GM19025 (cell line): ENCODE data around the gene AIRE.

ENCODE experiments used
- ATAC-seq: cut with Tn5 transposase; IDR thresholded peaks from one replicate; pipeline ENCODE4 v1.9.1; 2021; ENCODE audit warnings: mild to moderate bottlenecking, low read depth, moderate library complexity; ENCODE audit not compliant: unreplicated experiment

The AIRE gene

DNA sequence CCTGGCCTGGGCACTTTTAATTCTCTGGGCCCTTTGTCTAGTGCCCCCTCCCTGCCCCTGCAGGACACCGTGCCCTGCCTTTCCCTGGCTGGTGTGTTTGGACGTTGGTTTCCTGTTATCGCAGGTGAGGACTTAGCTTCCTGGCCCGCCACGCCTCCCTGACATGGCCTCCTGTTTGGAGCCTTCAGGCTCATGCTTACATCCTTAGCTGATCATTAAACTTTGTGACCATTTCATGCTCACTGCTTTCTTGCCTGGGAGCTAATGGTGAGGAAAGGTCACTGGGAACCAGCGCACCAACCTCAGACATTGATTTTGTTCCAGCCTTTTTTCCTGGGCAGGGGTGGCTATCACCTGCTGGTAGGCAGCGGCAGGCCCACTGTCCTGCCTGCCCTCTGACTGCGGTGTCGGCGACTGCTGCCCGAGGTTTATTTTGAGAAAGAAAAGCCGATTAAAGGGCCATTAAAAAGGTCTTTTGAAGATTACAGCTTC is 17.9 kb downstream of the AIRE start:
- no peak for ATAC-seq

DNA sequence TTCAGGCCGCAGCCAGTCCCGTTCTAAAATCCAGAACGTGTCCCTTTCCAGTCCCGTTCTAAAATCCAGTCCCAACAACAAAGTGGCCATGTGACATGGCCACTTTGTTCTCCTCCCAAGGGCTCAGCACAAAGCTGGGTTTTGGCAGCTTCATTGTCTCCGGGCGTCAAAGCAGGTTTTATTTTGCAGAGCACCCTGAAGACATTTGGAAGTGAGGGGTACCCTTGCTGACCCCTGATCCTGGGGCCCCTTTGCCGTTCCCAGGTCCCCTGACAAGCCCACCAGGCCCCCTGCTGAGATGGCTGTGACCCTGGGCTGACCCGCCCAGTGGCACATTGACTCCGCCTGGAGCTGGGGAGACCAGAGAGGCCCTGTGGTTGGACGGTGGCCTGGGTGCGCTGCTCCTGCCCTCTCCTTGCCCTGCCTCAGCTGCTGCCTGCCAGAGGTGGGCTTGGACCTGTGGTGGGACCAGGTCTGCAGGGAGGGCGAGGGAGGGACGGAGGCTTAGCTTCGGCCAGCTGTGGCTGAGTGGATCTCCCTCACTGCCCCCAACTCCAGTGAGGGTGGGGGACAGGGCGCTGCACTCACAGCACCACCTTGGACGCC is 18.4 kb downstream of the AIRE start:
- no peak for ATAC-seq

DNA sequence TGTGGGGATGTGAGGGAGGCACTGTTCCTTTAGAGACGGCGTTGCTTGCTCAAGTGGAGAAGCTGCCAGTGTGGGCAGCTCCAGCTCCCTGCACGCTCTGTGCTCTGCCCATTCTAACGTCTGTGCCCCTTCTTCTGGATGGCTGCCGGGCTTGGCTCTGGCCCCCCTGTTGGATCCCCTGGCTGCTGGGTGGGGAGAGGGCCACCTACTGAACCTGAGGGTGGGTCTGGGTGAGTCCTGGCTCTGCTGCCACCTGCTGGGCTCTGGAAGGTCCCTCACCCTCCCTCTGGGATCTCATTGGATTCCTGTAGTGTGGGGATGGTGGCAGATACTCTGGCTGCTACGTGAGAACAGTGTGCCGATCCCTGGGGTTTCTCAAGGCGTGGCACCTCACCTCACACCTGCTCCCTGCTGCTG is 19.2 kb downstream of the AIRE start:
- ATAC-seq = no peak

DNA sequence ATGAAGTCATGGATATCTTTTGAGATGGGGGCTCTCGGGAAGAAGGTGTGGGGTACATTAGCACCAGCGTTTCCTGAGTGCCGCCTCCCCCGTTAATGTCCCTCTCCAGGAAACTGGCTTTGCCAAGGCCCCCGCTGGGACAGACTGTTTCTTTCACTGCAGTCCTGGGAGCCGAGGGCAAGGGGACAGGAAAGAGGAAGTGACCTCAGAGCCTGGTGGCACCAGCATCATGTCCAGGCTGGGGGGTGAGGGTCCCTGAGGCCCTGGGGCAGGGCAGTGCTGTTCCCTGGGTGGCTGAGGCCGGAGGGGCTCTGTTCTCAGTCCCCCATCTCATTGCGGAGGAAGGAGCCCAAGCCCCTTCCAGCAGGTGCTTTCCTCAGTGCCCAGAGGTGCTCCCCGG is 20.0 kb downstream of the AIRE start:
- ATAC-seq = no peak

DNA sequence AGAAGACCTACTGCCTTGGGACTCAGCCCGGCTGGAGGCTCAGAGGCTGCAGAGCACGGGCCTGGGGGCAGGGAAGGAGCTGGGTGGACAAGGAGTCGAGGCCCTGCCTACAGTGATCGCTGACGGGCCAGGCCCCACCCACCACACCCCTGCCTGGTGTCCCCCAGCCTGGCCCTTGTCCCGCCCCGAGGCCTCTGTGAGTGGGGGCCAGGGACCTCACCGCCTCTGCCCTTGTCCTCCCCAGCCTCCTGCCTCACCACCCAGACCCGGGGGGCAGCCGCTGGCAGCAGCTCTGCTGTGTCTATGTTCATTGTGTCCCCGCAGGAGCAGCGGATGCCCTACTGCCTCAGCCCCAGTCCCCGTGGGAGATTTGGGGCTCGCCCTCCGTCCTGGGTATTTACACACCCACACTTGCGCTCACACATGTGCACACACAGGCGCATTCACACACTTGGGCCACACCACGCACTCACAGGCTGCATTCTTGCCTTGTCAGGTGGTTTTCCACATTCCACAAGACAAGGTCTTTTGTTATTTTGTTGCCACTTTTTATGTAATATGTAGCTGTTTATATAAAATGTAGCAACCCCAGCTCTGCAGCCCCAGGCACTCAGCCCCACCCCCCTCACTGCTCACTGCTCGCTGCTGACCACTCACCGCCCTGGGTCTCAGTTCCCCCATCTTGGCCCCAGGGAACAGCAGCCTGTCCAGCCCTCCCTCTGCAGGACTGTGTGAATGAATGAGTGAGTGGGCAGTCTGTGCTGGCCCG is 21.4 kb downstream of the AIRE start:
- ATAC-seq = no peak

DNA sequence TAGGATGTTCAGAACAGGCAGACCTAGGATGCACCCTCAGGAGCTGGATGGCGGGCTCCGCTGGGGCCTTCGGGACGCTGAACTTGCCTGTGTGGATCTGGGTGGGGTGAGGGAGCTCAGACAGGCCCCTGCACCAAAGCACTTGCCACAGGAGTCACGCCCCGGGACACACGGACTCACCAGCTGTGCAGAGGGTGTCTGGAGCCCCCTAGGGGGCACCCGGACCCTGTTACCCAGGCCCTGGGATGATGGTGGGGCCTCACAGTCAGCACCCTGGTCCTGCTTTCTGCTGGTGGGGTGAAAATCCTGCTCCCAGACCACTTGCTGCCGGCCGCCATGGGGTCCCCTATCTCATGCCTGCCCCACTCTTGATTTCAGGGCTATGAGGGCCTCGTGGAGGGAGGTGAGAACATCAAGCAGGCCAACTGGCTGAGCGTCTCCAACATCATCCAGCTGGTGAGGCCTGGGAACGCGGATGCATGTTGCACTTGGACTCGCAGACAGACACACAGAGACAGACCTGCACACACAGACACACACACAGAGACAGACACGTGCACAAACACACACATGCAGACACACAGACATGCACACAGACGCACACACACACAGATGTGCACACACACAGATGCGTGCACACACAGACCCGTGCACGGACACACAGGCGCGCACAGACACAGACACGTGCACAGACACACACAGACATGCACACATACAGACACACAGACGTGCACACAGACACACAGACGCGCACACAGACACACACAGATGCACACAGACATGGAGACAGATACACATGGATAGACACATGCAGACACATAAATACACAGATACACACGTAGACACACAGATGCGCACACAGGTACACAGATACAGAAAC is 25.2 kb downstream of the AIRE start:
- no peak for ATAC-seq

DNA sequence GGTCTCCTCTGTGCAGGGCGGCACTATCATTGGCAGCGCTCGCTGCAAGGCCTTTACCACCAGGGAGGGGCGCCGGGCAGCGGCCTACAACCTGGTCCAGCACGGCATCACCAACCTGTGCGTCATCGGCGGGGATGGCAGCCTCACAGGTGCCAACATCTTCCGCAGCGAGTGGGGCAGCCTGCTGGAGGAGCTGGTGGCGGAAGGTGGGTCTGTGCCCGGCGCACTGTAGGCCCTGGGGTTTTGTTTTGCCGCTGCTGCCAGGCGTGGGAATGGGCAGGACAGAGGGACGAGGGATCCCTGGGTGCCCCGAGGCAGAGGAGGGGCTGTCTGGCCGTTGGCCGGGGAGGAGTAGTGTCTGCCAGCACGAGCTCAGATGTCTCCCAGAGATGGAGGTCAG is 26.4 kb downstream of the AIRE start:
- ATAC-seq = no peak

DNA sequence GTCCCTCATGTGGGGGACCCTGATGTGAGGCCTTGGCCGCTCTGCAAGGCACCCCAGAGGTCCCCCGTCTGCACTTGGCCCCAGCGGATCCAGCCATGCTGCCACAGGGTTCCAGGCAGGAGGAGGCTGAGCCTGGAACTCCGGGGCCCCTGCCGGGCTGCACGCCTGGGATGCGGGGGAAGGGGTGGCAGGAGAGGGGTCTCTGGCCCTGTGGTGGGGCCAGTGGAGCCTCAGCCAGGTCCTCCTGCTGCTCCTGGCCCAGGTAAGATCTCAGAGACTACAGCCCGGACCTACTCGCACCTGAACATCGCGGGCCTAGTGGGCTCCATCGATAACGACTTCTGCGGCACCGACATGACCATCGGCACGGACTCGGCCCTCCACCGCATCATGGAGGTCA is 27.0 kb downstream of the AIRE start:
- ATAC-seq = no peak

DNA sequence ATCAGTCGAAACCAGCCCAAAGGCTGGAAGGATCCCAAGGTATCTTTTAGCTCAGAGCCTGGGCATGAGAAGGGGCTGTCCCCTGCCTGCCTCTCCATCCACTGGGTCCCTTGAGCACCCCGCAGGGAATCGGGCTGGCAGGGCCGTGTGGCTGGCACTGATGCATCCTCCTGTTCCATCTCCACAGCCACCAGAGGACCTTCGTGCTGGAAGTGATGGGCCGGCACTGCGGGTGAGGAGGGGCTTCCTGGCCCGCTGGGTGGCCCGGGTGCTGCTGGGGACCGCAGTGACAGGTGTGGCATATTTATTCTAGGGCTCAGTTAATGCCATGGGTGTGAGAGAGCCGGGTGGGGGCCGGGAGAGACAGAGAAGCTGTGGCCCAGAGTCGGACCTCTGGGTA is 27.8 kb downstream of the AIRE start:
- no peak for ATAC-seq

DNA sequence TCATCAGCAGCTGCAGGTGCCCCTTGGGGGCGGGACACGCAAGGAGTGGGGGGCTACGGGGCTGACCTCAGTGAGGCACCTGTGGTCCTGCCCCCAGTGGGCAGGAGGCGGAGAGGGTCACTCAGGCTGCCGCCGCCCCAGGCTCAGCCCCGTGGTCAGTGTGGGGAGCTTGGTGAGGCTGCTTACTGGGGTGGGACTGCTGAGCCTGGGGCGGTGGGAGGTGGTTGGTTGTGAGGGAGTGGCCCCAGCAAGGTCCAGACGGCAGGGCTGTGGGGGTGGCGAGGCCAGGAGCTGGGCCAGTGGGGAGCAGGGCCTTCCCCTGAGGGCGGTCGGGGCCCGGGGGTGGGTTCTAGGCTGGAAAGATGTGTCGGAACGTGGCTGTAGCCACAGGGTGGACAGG is 28.5 kb downstream of the AIRE start:
- no peak for ATAC-seq

DNA sequence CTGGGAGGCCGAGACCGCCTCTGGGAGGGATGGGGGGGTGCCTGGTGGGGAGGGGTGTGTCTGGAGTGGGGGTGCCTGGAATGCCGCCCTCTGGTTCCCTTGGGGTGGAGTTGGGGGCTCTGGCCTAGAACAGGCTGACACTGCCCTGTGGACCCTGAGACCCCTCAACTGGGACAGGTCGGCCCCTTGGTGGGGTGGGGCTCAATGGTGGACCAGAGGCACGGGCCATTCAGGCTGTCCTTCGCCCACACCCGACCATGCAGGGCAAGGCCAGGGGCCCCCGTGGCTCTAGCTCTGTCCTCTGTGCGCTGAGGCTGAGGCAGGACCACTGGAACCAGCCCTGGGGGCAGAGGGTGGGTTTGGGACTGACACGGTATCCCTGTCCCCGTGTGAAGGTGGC is 28.9 kb downstream of the AIRE start:
- no peak for ATAC-seq

DNA sequence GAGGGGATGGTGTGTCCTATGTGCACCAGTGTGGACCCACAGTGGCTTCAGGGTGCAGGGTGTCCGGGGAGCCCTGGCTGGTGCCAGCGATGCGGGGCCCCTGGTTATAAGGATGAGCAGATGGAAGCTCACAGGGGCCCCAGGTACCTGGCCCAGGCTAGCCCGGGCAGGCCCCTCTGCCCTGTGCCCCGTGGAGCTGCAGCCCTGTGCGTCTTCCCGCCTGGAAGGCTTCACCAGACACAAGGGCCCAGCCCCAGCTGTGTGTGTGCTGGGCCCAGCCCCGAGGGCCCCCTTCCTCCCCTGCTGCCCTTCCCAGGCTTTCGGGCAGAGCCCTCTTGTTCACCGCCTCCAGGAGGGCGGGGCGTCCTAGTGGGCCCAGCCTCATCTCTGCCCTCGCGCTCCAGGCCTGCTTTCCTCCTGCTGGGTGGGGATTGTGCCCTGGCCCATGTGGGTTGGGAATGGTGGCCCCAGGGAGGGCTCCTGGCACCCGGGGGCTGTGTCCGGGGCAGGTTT is 30.1 kb downstream of the AIRE start:
- no peak for ATAC-seq

DNA sequence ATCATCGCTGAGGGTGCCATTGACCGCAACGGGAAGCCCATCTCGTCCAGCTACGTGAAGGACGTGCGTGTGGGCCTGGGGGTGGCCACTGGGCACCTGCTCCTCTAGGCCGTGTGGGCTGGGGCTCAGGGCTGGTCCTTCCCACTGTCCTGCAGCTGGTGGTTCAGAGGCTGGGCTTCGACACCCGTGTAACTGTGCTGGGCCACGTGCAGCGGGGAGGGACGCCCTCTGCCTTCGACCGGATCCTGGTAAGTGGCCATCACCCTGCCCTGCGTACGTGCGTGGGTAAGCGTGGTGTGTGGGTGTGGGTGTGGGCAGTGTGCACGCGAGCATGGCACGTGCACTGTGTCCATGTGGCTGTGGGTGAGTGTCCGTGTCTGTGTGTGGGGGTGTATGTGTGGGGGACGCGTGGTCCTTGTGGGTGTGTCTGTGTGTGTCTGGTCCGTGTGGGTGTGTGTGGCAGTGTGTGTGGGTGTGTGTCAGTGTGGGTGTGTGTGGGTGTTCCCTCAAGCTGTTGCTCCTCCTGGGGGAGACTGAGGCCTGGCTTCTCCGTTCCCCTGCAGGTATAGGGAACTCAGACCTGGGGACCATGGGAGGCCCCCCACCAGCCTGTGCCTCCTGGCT is 30.7 kb downstream of the AIRE start:
- ATAC-seq = no peak

DNA sequence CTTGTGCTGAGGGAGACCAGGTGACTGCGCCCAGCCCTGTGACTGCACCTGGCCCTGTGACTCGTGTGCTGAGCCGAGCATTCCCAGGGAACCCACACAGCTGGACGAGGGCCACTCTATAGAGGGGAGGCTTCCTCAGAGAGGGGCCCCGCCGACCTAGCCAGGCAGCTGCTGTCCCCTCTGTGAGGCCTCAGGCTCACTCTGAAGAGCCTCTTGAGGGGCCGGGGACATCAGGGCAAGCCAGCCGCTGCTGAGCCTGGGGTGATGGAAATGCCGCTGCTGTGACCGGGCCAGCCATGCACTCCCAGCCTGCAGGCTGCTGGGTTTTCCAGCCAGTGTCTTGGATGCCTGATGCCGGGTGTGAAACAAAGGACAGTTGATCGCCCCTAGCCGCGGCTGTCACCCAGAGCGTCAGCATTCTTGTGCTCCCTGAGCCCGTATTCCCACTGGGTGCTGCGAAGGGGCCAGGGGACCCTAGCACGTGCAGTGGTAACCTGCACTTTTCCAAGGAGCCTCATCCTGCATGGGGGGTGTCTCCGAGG is 31.6 kb downstream of the AIRE start:
- no peak for ATAC-seq

DNA sequence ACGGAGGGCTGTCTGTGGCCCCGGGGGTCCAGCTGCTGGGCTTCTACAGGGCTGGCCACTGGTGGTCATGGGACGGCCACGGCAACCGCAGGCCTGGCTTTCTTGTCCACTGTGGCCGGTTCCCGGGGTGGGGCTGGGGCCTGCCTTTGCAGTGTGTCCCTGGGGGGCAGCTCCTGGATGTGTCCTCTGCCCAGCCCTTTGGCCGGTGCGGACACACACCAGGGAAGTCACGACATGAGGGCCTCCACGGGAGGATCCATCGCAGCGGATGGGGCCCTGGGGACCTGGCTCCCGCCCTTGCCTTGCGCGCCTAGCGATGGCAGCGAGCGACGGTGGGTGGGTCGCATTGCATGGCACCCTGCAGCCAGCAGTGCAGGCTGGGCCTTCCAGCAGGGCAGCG is 32.2 kb downstream of the AIRE start:
- no peak for ATAC-seq

DNA sequence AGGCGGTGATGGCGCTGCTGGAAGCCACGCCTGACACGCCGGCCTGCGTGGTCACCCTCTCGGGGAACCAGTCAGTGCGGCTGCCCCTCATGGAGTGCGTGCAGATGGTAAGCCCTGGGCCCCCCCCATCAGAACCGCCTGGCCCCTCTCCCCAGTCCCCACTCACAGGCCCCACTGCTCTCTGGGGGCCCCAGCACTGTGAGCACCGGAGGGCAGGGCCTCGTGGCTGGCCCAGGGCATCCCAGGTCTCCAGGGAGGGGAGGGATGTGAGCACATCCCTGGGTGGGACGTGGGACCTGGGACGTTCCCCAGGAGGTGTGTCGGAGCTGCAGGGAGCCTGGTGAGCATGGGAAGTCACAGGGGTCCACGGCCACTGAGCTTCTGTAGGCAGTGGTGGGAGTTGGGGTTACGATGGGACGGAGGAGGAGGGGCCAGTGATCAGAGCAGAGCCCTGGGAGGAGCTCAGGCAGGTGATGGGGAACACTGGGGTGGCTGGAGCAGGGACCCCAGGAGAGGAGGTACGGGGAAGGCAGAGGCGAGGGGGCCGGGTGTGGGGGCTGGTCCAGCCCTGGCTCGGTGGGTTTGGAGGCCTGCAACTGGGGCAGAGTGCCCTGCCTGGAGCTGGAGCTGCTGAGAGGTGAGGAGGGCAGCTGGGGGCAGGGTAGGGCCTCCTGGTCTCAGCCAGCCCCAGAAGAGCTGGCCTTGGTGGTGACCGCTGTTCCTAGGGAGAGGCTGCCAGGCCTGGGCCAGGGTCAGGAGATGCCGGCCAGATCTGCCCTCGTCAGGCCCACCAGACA is 33.0 kb downstream of the AIRE start:
- ATAC-seq = no peak

DNA sequence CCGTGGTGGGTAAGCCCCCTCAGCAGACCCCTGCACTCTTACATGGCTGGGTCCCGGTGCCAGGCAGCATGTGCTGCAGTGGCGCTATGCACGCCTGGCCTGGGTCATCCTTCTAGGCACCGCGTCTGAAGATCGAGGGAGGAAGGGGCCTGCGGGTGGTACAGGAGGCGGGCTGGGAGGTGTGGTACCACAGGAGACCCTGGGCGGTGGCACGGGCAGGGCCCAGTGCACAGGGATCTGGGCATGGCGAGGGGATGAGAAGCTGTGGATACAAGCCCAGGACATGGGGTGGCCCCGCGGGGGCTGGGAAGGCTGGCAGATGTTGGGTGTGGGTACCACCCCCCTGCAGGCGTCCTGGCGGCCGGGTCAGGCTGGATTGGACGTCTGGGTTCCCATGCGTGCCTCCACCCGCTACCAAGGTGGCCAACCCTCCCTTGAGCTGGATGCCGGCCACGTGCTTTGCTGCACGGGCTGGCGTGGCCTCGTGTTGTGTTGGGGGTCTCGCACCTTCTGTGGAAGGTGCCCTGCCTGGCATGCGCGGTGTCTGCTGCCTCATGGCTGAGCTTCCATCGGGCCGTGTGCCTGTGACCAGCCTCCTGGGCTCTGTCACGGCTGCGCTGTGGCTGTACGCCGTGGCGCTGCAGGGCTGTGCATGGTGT is 33.9 kb downstream of the AIRE start:
- no peak for ATAC-seq

DNA sequence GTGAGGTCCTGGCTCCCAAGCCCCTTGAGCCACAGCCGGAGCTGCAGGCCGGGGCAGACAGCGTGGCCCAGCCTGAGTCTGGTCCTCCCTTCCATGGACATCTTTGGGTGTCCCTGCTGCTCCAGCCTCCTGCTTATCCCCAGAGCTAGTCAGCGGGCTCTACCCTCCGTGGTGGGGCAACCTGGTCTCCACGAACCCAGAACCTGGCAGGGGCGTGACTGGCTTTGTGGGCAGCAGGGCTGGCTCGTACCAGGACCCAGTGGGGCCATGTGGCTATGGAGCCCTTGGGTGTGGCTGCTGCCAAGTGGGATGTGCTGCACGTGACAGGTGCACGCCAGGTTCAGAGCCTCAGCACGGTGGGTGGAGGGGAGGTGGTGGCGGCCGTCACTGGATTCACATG is 35.2 kb downstream of the AIRE start:
- ATAC-seq = no peak

DNA sequence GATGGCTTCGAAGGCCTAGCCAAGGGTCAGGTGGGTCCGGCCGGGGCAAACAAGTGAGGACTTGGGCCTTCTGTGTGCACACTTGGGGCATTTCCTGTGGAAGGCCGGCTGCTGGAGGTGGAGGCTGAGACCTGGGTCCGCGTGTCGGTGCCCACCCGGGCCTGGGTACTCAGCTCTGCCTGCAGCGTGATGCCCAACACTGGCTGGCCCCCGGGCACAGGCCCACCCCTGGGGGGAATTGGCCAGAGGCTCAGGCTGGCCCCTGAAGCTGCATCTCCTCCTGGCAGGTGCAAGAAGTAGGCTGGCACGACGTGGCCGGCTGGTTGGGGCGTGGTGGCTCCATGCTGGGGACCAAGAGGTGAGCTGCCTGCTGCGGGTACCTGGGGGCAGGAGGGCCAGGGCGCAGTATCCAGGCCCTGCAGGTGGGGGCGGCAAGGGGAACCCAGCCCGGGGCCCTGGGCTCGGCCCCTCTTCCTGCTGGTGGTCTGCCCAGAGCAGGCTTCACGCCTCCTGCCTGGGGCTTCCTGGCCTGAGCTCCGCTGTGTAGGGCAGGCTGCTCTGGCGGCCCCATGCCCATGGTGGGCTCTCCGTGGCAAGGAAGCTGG is 36.3 kb downstream of the AIRE start:
- ATAC-seq = no peak
